HG03378 (cell line): ENCODE measurements around the gene FMOD.

Experiments
- ATAC-seq: cut with Tn5 transposase; IDR thresholded peaks from one replicate; pipeline ENCODE4 v1.9.1; 2021; ENCODE audit warnings: mild to moderate bottlenecking, moderate library complexity; ENCODE audit not compliant: unreplicated experiment

The FMOD gene

DNA sequence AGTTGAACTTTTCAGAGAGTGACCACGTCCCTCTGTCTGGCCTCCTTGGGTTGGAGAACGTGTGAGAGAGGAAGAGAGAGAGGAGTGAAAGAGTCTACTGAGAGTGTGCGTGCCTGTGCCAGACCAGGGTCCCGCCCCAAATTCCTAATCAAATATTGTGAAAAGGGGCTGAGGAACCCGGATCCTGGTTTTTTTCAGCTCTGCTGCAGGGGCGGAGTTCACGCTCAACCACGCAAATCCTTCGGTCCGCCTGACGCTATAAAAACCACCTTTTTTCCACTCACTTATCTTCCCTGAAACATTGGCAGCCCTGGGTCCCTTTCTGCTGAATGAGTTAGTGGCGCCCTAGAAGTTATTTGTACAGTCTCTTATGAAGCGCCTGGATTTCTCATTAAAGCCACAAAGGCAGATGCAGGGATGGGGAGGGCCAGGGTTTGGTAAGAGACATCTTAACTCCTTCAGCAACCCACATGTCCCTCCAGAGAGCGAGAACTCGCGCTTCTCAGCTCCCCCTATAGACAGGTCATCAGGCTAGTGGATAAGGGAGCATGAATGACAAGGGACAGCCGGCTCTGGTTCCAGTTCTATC, at the start of gene FMOD:
Gene FMOD, minus strand, starts transcription at position 86 of the 589 bp plus-strand sequence. CDS start 2,852 bp downstream, outside the sequence.
- no peak for ATAC-seq

DNA sequence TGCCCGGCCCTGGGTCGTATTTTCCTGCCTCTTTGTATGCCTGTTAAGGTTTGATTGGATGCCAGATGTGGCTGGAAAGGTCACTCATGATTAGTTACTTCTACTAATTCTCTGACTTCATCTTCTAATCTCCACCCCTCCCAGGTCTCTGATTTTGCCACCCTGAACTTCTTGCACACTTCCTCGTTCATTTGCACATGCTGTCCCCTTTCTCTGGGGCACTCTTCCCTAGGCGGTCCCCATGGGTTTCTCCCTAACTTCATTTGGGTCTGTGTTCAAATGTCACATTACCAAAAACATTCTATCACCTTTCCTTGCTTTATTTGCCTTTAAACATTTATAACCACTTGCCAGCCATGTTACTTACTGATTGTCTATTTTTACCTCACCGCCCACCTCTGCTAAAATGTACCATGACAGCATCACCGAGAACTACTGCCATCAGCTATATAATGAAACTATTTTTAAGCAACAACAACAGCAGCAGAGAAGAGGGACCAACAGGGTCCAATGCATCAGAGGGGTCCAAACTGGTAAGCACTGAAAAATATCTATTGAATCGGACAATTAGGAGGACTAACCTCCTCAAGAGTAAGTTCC, 45.8 kb upstream of the FMOD start:
- ATAC-seq: no peak

DNA sequence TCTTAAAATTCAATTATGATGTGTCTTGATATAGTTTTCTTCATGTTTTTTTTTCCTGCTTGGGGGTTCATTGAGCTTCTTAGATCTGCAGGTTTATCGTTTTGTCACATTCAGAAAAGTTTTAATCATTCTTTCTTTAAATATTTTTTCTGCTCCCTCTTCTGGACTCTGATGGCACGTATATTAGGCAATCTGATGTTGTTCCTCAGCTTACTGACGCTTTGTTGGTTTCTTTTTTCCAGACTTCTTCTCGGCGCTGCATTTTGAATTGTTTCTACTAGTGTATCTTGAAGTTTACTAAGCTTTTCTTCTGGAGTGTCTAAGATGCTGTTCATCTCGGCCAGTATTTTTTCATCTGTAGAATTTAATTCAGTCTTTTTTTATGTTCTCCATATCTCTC, 44.8 kb upstream of the FMOD start:
- no peak for ATAC-seq

DNA sequence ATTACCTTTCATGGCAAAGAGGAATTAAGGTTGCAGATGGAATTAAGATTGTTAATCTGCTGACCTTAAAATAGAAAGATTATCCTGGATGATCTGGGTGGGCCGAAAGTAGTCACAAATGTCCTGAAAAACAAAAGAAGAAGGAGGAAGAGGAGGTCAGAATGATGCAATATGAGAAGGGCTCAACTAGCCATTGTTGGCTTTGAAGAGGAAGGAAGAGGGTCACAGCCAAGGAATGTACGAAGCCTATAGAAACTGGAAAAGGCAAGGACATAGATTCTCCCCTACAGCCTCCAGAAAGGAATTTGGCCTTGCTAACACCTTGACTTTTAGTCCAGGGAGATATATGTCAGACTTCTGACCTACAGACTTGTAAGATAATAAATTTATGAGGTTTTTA, 39.4 kb upstream of the FMOD start:
- ATAC-seq: no peak

DNA sequence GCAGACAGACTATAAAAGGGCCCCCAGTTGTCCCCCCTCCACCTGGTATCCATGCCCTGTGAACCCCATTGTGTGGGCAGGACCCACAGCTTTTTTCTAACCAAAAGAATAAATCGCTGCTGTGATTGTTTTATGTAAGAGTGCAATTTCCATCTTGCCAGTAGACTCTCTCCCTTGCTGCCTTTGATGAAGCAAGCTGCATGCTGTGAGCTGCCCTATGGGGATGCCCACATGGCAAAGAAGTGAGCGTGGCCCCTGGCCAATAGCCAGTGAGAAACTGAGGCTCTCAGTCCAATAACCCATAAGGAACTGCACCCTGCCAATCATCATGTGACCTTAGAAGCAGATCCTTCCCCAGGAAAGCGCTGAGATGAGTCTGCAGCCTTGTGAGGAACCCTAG, 37.8 kb upstream of the FMOD start:
- no peak for ATAC-seq

DNA sequence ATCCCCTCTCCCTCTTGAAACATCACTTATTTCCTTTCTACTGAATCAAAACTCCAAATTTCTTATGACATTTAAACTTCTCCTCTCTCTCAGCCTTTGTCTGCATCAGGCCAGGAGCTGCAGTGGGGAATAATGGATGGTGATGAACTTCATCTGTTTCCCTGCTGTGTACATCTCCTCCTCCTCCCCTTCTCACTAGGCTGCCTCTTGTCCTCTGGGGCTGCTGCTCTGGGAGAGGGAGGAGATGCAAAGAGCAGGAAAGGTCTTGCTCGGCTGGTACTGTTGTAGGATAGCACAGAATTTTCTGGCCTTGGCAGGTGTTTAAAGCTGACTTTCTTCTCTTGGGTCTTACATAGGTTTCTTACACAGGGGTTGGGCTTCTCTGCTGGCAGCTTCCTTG, 31.1 kb upstream of the FMOD start:
- no peak for ATAC-seq

DNA sequence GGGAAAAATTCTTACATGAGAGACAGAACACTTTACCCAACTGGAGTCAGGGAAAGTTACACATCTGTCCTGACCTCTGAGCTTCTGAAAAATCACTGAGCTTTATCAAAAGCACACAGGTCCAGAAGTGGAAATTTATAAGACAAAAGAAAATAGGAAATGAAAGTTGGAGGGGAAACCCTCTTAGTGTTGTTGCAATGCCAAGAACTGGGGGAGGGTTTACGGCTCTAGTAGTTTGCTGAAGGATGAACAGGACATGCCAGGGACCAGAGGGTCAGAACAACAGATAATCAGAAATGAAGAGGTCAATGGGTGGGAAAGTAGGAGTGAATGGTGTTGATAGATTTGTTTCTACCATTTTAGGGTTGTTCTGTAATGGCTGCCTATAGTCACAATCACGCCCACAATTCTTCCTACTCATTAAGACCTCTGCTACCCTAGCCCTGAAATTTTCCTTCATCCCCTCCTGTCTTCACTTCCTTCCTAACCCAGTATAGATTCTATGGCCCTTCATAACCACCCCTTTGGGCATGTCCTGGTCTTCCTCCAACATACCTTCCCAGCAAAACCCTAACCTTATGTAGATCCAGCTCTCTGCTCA, 30.3 kb upstream of the FMOD start:
- ATAC-seq: no peak

DNA sequence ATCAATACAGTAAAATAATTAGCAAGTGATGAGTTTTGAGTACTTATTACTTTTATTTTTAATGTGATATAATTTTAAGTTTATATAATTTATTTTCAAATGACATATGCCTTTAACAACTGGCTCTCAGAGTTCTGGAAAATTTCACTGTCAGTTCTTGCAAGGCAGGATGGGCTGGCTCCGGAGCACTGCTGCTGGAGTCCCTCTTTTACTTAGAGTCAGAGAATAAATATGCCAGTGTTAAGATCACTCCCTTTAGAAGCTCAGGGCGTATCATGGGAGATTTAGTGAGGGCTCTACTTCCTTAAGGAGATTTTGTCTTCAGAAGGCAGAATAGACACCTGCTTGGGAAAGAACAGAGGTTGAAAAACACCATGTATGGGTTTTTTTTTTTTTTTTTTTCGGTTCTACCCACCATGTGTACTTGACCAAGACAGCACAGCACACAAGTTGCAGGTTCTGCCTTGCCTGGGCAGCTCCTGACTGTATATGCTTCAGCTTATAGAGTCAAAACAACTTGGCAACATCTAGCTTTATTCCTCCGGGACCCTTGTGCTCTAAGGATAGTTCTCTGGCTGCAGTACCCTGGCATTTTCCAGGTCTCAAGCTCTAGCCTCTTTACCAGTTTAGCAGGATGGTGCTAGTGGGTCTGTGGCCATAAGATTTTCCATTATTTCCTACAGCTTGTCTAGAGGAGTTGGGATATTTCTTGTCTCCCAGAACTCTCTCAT, 29.7 kb upstream of the FMOD start:
- no peak for ATAC-seq

DNA sequence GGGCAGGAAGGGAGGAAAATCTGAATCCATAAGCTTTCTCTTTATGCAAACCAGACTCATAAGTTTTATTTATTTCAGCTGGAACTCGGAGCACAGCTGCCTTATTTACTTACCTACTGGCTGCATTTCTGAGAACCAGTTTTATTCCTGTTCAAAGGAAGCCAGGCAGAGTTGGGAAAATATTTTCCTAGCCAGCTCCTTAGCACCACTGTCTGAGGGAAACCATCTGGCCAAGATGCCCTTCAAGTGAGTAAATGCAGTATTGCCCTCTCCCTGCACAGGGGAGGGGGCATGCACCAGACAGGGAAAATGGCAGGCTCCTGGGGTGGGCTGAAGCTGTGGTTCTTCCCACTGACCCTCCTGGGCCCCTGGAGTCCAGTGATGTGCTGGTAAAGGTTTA, 28.9 kb upstream of the FMOD start:
- ATAC-seq: no peak

DNA sequence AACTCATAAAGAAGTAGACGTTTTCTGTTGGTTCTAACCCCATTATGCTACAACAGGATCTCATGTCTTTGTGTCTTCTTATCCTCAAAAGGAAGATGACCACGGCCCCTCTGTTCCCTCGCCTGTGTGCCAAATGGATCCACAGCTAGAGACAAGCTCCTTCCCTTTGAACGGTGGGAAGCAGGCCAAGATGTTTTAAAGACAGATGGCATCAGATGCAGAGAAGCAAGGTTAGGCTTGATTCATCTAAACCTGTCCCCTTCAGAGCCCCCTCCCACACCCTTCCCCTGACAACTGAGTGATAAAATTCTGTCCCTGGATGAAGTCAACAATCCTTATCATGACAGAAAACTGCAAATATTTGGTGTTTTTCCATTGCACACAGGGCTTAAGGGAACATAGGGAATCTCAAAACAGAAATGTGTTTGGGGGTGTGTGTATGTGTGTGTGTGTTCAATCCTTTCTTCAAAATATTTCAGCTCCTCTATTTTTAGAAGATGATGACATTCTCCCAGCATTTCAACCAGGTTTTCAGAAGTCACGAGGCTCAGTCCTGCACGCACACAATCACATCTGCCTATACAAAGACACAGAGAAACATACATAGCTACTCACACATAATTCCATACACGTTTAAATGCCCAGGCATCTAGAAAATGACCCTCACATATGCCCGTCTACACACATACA, 27.8 kb upstream of the FMOD start:
- no peak for ATAC-seq

DNA sequence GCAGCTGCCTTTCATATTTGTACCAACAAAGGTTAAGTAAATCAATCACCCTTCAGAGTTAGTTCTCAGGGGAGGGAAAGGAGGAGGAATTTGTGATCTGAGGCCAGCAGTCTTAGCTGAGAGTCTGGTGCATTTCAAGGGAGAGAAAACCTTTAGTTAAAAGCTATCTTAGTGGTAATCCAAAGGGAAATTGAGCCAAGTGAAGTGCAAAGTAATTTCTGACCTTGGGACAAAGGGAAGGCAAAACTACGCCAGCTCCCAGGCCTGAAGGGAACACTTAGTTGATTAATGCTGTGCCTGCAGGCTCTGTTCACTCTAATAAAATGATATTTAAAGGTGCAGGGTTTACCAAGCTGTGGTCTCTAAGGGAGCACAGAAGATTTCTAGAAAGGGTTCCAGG, 23.1 kb upstream of the FMOD start:
- no peak for ATAC-seq

DNA sequence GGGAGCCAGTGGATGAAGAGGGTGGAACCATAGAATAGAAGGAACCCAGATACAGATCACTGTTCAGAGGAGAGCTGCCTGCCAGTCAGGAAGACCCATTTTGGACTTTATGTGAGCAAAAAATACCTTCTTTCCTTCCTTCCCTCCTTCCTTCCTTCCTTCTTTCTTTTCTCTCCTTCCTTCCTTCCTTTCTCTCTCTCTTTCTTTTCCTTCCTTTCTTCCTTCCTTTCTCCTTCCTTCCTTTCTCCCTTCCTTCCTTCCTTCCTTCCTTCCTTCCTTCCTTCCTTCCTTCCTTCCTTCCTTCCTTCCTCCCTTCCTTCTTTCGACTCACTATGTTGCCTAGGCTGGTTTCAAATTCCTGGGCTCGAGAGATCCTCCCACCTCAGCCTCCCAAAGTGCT, 22.1 kb upstream of the FMOD start:
- ATAC-seq: no peak

DNA sequence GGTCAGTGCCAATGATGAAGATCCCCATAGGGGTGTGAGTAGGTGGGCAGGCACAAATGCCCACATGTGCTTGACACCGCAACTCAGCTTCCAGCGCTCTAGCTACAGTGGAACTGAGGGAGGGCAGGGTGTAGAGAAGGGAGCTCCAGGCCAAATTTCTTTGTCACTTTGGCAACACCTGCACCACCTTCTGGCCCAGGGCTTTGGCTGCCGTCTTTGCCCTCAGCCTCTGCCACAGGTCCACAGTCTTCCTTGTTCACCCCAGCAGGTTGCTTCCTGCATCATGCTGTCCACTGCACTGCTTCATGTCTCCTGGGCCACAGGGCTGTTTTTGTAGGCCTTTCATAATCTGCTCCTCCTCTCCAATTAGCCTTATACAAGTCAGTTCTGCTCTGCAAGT, 20.4 kb upstream of the FMOD start:
- no peak for ATAC-seq

DNA sequence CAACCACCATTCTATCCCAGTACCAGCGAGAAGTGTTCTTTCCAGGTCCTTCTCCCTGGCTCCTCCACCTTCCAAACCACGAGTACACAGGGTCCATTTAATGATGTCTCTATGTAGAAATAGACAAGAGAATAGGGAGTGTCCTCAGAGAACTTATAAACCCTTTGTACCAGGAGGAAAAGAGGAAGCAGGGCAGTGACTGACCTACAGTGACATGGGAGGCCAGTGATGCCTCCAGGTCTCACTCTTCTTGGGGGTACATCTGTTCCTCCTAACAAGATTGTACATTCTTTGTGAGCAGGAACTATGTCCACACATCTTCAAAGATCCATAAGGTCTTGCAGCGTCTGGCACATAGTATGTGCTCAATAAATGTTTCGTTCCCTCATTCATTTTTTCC, 18.7 kb upstream of the FMOD start:
- no peak for ATAC-seq

DNA sequence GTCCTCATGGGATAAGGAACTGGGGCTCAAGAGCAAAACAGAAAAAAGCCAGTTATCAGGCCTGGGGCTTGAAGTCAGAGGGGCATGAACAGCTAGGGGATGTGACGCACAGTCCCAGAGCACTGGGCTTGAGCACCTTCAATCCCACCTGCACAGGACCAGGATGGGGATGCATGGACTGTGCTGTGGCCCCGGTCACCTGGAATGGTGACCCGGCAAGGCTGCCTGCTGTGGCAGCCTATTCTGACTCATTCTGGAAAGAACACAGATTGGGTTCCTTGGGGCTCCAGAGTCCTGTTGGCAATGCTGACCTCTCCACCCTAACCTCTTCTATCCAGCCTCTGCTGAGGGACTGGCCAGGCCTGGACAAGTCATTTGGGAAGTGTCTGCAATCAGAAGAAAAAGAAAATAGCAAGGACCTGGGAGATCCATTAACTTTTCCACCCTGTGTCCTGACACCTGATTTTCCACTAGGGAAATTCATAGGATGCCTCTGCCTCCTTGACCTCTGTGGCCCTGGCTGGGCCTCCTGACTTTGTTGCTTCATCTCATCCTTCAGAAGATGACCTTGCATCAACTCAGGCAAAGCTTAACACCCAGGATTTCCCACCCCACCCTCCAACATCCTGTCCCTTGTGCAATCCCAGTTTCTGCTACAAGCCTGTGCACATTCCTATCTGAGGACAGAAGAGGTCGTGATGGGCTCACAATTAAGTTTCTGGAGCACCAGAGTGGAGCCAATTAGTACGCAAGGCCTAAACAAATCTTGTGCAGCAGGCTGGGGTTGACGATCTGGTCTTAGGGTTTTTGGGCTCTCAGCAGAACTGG, 17.9 kb upstream of the FMOD start:
- ATAC-seq: no peak

DNA sequence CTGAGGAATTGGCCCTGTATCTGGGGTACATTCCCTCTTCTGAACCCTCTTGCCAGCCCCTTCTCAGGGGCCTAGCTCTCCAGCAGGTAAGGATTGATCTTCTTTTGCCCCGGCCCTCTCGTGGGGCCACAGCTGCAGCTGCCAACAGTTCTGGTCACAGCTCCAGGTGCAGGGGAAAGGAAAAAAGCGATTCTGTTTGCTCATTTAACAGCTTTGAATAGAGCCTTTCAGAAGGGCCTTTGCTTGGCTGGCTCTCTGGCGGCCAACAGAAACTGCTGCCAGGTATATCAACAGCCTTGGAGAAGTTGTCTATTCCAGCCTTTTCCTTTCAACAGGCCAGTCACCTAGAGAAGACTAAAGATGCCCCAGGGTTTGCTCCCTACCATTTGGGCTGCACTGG, 16.1 kb upstream of the FMOD start:
- ATAC-seq: no peak

DNA sequence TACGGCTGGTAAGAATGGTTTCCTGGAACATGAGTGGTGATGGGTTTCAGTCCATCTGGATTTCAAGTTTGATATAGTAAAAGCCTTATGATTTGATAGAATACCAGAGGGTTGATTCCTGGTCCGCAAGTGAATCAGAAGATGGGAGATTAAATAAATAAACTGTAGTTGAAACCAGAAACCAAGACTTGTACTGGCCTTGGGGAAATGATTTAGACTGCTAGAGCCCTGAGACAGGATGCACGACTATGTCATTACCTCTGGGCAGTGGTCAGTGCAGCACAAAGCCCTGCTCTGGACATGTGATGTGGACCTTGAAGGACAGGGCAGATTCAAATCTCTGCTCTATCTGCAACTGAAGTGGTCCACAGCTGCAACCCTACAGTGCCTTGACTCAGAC, 15.6 kb upstream of the FMOD start:
- ATAC-seq: no peak

DNA sequence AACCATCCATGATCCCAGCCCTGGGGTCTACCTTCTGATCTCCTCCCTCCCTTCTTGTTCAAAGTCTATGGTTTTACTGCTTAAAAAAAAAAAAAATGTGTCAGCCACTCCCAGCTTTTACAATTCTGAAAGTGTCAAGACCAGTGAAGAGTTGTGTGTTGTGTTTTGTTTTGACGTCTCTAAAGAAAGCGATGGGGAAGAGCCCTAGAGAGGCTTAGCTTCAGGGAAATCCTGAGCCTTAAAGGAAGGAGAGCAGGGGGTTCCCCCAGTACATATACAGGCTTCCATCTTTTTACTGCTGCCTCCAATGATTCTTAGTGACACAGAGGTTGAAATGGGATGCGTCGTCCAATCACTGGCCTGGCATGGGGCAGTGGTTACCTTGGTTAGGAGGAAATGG, 13.9 kb upstream of the FMOD start:
- ATAC-seq: no peak

DNA sequence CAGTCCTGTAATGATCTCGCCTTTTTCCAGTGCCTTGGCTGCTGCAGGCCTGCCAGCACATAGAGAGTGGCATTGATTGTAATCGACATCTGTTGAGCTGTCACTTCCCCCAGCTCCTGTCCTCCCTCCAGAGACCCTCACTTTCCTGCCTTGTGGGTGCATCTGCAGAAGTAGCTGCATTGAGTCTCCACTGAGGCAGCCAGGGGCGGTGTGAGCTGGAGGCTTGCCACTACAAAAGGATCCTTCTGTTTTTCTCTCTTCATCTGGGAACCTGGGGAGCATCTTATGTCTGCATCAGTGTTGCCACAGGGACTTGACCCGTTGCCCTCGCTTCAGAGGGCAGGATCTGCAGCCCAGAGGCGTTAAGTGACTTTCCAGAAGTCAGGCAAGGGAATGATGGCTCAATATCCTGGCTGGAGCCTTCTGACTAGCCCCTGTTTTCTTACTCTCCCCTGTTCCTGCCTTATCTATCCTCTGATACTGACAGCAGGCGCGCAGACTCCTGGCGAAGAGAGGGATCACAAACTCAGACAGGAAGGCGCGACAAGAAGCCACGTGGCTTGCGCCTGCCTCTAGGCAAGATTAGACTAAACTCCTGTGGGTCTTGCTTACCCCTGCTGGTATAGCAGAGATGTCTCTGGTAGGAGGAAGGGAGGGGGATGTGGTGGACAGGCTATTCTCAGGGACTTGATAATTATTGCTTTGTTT, 13.3 kb upstream of the FMOD start:
- ATAC-seq: no peak

DNA sequence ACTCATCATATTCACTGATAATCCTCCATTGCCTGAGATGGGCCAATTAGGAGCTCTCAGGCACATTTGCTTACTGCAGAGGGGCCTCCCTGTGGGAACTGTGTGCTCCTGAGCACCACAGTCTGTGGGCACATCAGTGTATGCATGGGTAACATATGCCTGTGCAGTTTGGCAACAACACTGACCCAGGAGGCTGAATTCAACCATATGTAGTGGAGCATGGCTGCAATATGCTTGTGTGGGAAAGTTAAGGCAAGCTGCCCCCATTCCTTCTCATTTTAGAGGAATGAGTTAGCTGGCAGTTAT, 11.8 kb upstream of the FMOD start:
- no peak for ATAC-seq
